BJ (cell line): ENCODE measurements around the gene PLEKHD1. TPM values are rescaled to one million over a fixed set of nuclear protein-coding genes. Genes with fewer than 3 reads are reported as not detected.

Source experiments
- CTCF ChIA-PET: fragments of 350-600 bp; formaldehyde crosslinking; extraction: SDS; loops from one replicate; lab custom pipeline; 2021; ENCODE audit warnings: antibody characterized with exemption, inconsistent platforms; lab: Yijun Ruan, JAX
- POLR2A ChIA-PET: fragments of 300-600 bp; sonication (Branson Sonifier 250); formaldehyde crosslinking; extraction: SDS; loops from one replicate; lab custom pipeline; 2021; ENCODE audit warnings: antibody characterized with exemption; lab: Charles Lee
- DNase-seq: peaks from one replicate; pipeline ENCODE4 v3.0.0-alpha.2; 2011; ENCODE audit warnings: low read depth
- H3K27me3 ChIP-seq: 2 replicates; pipeline ENCODE4 v1.6.0; 2011; ENCODE audit warnings: low read length; ENCODE audit not compliant: control insufficient read depth, insufficient read depth
- H3K36me3 ChIP-seq: 2 replicates; pipeline ENCODE4 v1.5.1; 2011; ENCODE audit warnings: low read length; ENCODE audit not compliant: control insufficient read depth, insufficient read depth
- H3K4me3 ChIP-seq: 2 replicates; pipeline ENCODE4 v1.5.1; 2011; ENCODE audit warnings: low read depth, mild to moderate bottlenecking, control low read depth, low read length
- CTCF ChIP-seq: IDR thresholded peaks from 2 replicates; pipeline ENCODE4 v1.5.1; 2011; ENCODE audit warnings: low read depth, mild to moderate bottlenecking, control low read depth, inconsistent platforms, low read length, moderate library complexity; ENCODE audit not compliant: insufficient read depth
- polyA plus RNA-seq: library from polyadenylated mRNA; depleted of rRNA; stranded (reverse); fragments of >200 nt; gene quantifications from 2 replicates; pipeline ENCODE4 v1.2.3, GENCODE V29; 2011

The PLEKHD1 gene
- polyA plus RNA-seq, 1 experiment, result 0.01 TPM

DNA sequence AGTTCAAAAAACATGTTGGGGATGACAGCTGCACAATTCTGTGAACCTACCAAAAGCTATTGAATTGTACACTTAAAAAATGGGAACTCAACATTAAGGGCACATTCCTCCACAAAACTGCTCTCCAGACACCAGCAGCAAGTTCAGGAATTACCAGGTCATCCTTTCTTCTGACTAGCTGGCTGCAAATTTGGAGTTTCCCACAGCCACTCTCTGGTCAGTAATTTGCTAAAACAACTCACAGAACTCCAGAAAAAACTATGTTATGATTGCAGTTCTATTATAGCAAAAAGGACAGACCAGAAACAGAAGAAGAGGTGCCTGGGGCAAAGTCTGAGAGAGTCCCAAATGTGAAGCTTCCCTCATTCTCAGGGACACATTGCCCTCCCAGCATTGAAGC is 20.1 kb upstream of the PLEKHD1 start:
- POLR2A ChIA-PET, result interaction anchor here (0.6 kb wide), 1 partner anchor 226 kb away, joined by 5 read pairs; no protein-coding TSS in a partner anchor
- CTCF ChIA-PET, result interaction anchor here (0.9 to 1.9 kb wide), 3 partner anchors 66 to 224 kb away, joined by 3 to 10 read pairs (median 3); partner anchors contain the start of genes ERH and SLC39A9
- H3K36me3 ChIP-seq, result peaks cover 3% of the 10 kb centered on the region
- no peaks in the 10 kb centered on the region for H3K27me3 ChIP-seq
- no peak for DNase-seq
- no peak overlapping the region for H3K4me3 ChIP-seq
- TF ChIP-seq CTCF, result no peak

GRCh38 chr14:69464829-69465228 is 19.7 kb upstream of the PLEKHD1 start:
- CTCF ChIA-PET, result interaction anchor here (0.9 to 1.9 kb wide), 2 partner anchors 222 to 232 kb away, joined by 4 to 10 read pairs; no protein-coding TSS in a partner anchor
- POLR2A ChIA-PET, result interaction anchor here (0.6 kb wide), 1 partner anchor 227 kb away, joined by 5 read pairs; no protein-coding TSS in a partner anchor

GRCh38 chr14:69468949-69469348 is 15.6 kb upstream of the PLEKHD1 start:
- Histone ChIP-seq H3K4me3 (no peak overlapping the region), H3K27me3 (no peaks in the 10 kb centered on the region), H3K36me3 (no peaks in the 10 kb centered on the region)
- no peak for TF ChIP-seq CTCF
- CTCF ChIA-PET, result interaction anchor here (0.6 kb wide), 2 partner anchors 223 to 1898 kb away, joined by 3 read pairs; no protein-coding TSS in a partner anchor
- POLR2A ChIA-PET, result no interaction called here
- DNase-seq, result no peak

More at GRCh38 chr14:69464829-69465228, 19.7 kb upstream of the PLEKHD1 start:
- peak; percentile 25 for DNase-seq
- no peak for TF ChIP-seq CTCF
- peaks cover 3% of the 10 kb centered on the region for H3K36me3 ChIP-seq
- no peaks in the 10 kb centered on the region for H3K27me3 ChIP-seq
- H3K4me3 ChIP-seq, result no peak overlapping the region

- no peak for TF ChIP-seq CTCF
Measured at GRCh38 chr14:69471436-69471835, 13.1 kb upstream of the PLEKHD1 start.

DNA sequence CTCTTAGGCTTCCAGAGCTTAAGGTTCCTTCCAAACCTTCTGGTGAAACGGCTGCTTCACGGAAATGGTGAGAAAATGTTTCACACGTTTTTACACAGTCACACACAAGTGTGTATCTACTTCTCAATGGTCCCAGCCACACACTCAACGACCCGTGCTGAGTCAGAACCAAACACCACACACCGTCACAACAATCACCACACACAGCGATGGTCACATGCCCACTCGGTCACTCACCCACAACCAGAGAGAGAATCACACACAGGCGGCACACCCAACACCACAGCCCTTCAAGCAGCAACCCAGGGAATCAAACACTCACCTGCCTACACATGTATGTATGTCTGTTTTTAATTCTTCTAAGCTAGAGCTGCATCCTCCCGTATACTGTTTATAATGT is 12.6 kb upstream of the PLEKHD1 start:
- Histone ChIP-seq H3K27me3 (no peaks in the 10 kb centered on the region), H3K36me3 (no peaks in the 10 kb centered on the region), H3K4me3 (no peak overlapping the region)
- no peak for DNase-seq
- CTCF ChIA-PET, result interaction anchor here (1.3 to 1.5 kb wide), 2 partner anchors 11 to 102 kb away, joined by 3 to 4 read pairs; no protein-coding TSS in a partner anchor
- POLR2A ChIA-PET, result no interaction called here
- TF ChIP-seq CTCF, result no peak

More at GRCh38 chr14:69471436-69471835, 13.1 kb upstream of the PLEKHD1 start:
- CTCF ChIA-PET, result interaction anchor here (1.3 to 1.5 kb wide), 2 partner anchors 11 to 102 kb away, joined by 3 to 4 read pairs; no protein-coding TSS in a partner anchor
- no peak for DNase-seq
- Histone ChIP-seq H3K27me3 (no peaks in the 10 kb centered on the region), H3K4me3 (no peak overlapping the region), H3K36me3 (no peaks in the 10 kb centered on the region)
- POLR2A ChIA-PET, result no interaction called here
